HCT116 (cell line): ENCODE results near the gene FZR1. TPM values are rescaled to one million over a fixed set of nuclear protein-coding genes. Genes with fewer than 3 reads are reported as not detected.

Experiments used
- ATAC-seq: fragments of 200-7000 bp; cut with Tn5 transposase; 2 replicates; pipeline ENCODE4 v1.9.1; 2020; ENCODE audit warnings: mild to moderate bottlenecking, moderate library complexity
- BruUV-seq: library from RNA; stranded (reverse); fragments of 400-500 nt; replicated peaks from 2 replicates; lab custom pipeline; 2021; lab: Mats Ljungman, UMichigan
- CTCF ChIA-PET: fragments of 300-600 bp; sonication (Branson Sonifier 250); formaldehyde crosslinking; loops from one replicate; lab custom pipeline; 2021; ENCODE audit warnings: antibody characterized with exemption; lab: Charles Lee
- POLR2A ChIA-PET: fragments of 300-600, 350-600 bp; sonication (Branson Sonifier 250); formaldehyde crosslinking; loops from one replicate; lab custom pipeline; 2021; ENCODE audit warnings: antibody characterized with exemption; lab: Charles Lee
- RAD21 ChIA-PET, 2 experiments: fragments of 300-600 bp; sonication (Branson Sonifier 250); formaldehyde crosslinking; loops; one replicate each; lab custom pipeline; 2023; ENCODE audit warnings: low total read pairs in 2 of 2; ENCODE audit not compliant: uncharacterized antibody in 2 of 2, unreplicated experiment in 2 of 2, low non-redundant PET in 1 of 2; lab: Charles Lee
- DNase-seq: peaks from one replicate; pipeline ENCODE4 v3.0.0-alpha.2; 2010; ENCODE audit warnings: low read depth, low spot score
- H2AFZ ChIP-seq: fragments of 200-600 bp; shearing (Covaris generic), sonication (generic); 2 replicates; pipeline ENCODE4 v1.6.1; 2017; ENCODE audit warnings: low read depth, mixed run types, mixed read lengths, antibody characterized with exemption, low read length; ENCODE audit not compliant: poor library complexity, severe bottlenecking
- H3K27ac ChIP-seq: 2 replicates; pipeline ENCODE4 v1.5.1; 2012; ENCODE audit warnings: low read depth, low read length
- H3K27me3 ChIP-seq: fragments of 200-600 bp; sonication (generic); 2 replicates; pipeline ENCODE4 v1.6.1; 2016; ENCODE audit warnings: mixed run types, low read length, mixed read lengths; ENCODE audit not compliant: insufficient read depth
- H3K36me3 ChIP-seq, 2 experiments: fragments of 200-500 bp in 1 of 2; fragments of 200-600 bp in 1 of 2; sonication (Bioruptor generic) in 1 of 2; sonication (generic) in 1 of 2; 2 replicates each; pipeline versions ENCODE4 v1.5.1 to v1.6.1; 2014 to 2016; ENCODE audit warnings: low read length in 2 of 2, inconsistent platforms in 1 of 2, mixed read lengths in 1 of 2, mixed run types in 1 of 2; ENCODE audit not compliant: insufficient read depth in 2 of 2, control insufficient read depth in 1 of 2
- H3K4me1 ChIP-seq, 2 experiments: fragments of 200-600 bp in 1 of 2; sonication (generic) in 1 of 2; 2 replicates each; pipeline versions ENCODE4 v1.5.1 to v1.6.1; 2012 to 2017; ENCODE audit warnings: low read length in 2 of 2, inconsistent platforms in 1 of 2, mild to moderate bottlenecking in 1 of 2, mixed read lengths in 1 of 2, mixed run types in 1 of 2, moderate library complexity in 1 of 2; ENCODE audit not compliant: insufficient read depth in 2 of 2, control insufficient read depth in 1 of 2
- H3K4me2 ChIP-seq: fragments of 200-600 bp; sonication (generic); 2 replicates; pipeline ENCODE4 v1.6.1; 2017; ENCODE audit warnings: mixed run types, low read length, mixed read lengths
- H3K4me3 ChIP-seq, 2 experiments: fragments of 200-600 bp in 1 of 2; sonication (generic) in 1 of 2; replicated peaks in 1 of 2; 2 replicates each; pipeline ENCODE4 v1.5.1; 2011 to 2016; ENCODE audit warnings: low read length in 2 of 2, control low read depth in 1 of 2, low read depth in 1 of 2, mild to moderate bottlenecking in 1 of 2, mixed read lengths in 1 of 2, mixed run types in 1 of 2
- H3K79me2 ChIP-seq: fragments of 200-600 bp; sonication (generic); 2 replicates; pipeline ENCODE4 v1.6.1; 2017; ENCODE audit warnings: mild to moderate bottlenecking, mixed run types, low read length, moderate library complexity, mixed read lengths; ENCODE audit not compliant: insufficient read depth
- H3K9ac ChIP-seq: fragments of 200-600 bp; sonication (generic); 2 replicates; pipeline ENCODE4 v1.6.1; 2016; ENCODE audit warnings: low read length, mixed read lengths
- H3K9me2 ChIP-seq: fragments of 200-600 bp; sonication (generic), shearing (Covaris generic); 2 replicates; pipeline ENCODE4 v1.6.1; 2017; ENCODE audit warnings: mixed run types, mild to moderate bottlenecking, moderate library complexity; ENCODE audit not compliant: insufficient read depth
- H3K9me3 ChIP-seq, 2 experiments: fragments of 200-500 bp in 1 of 2; fragments of 200-600 bp in 1 of 2; sonication (Bioruptor generic) in 1 of 2; sonication (generic) in 1 of 2; 2 replicates each; pipeline ENCODE4 v1.6.1; 2014 to 2017; ENCODE audit warnings: low read length in 2 of 2, mixed read lengths in 2 of 2, inconsistent platforms in 1 of 2, low read depth in 1 of 2, mild to moderate bottlenecking in 1 of 2, mixed run types in 1 of 2, moderate library complexity in 1 of 2; ENCODE audit not compliant: control insufficient read depth in 1 of 2, insufficient read depth in 1 of 2
- H4K20me1 ChIP-seq: fragments of 200-600 bp; sonication (generic), shearing (Covaris generic); 2 replicates; pipeline ENCODE4 v1.6.1; 2017; ENCODE audit warnings: mixed run types, mild to moderate bottlenecking, moderate library complexity; ENCODE audit not compliant: insufficient read depth
- ATF3 ChIP-seq: IDR thresholded peaks from 2 replicates; pipeline ENCODE4 v1.6.1; 2012
- EZH2phosphoT487 ChIP-seq: fragments of 200-600 bp; IDR thresholded peaks from 2 replicates; pipeline ENCODE4 v1.6.1; 2018; ENCODE audit warnings: antibody characterized with exemption, borderline replicate concordance
- FOSL1 ChIP-seq: IDR thresholded peaks from 2 replicates; pipeline ENCODE4 v1.6.1; 2012; ENCODE audit warnings: low read depth
- RAD21 ChIP-seq: IDR thresholded peaks from 2 replicates; pipeline ENCODE4 v1.6.1; 2012; ENCODE audit warnings: low read depth, mild to moderate bottlenecking
- REST ChIP-seq: IDR thresholded peaks from 2 replicates; pipeline ENCODE4 v1.6.1; 2012; ENCODE audit warnings: low read depth
- SRF ChIP-seq: IDR thresholded peaks from 2 replicates; pipeline ENCODE4 v1.6.1; 2012; ENCODE audit warnings: low read depth
- TCF7L2 ChIP-seq: IDR thresholded peaks from 2 replicates; pipeline ENCODE4 v1.7.0; 2011; ENCODE audit warnings: borderline replicate concordance, inconsistent platforms; ENCODE audit not compliant: insufficient read depth, insufficient read length; ENCODE audit errors: extremely low read depth
- ZFX ChIP-seq: fragments of 450-650 bp; IDR thresholded peaks from 2 replicates; pipeline ENCODE4 v1.6.1; 2017
- intact Hi-C: fragments of 100-400 bp; cut with micrococcal nuclease; formaldehyde crosslinking; loops from 2 replicates; pipeline ENCODE4 v1.10.0; 2022
- total RNA-seq: library from RNA; stranded (reverse); gene quantifications from one replicate; pipeline ENCODE4 v1.2.1, GENCODE V29; 2021; ENCODE audit not compliant: unreplicated experiment

The FZR1 gene
- total RNA-seq, 1 experiment from 2014 or later = 60.3 TPM

- peaks cover 42% of the 10 kb centered on the region for H3K79me2 ChIP-seq
- no peaks in the 10 kb centered on the region for H3K9me3 ChIP-seq
- ATAC-seq = no peak
- intact Hi-C loops = no loop called here
- peak overlapping the region; percentile 93 for H3K27ac ChIP-seq
- no peak overlapping the region for H2AFZ ChIP-seq
- no peaks in the 10 kb centered on the region for H3K9me2 ChIP-seq
- H3K4me2 ChIP-seq = peak overlapping the region; percentile 99
- no peak for DNase-seq
- no peak for TF ChIP-seq FOSL1
- no peak for TF ChIP-seq RAD21
- no peaks in the 10 kb centered on the region for H3K27me3 ChIP-seq
- CTCF ChIA-PET = no interaction called here
- POLR2A ChIA-PET = no interaction called here
- H3K4me3 ChIP-seq = peak overlapping the region; percentile 56 to 83
- RAD21 ChIA-PET = no interaction called here
- no peaks in the 10 kb centered on the region for H3K36me3 ChIP-seq
- BruUV-seq = no TSS peak
- H3K9ac ChIP-seq = peak overlapping the region; percentile 94
- H4K20me1 ChIP-seq = no peaks in the 10 kb centered on the region
- H3K4me1 ChIP-seq = peaks cover 26 to 45% of the 10 kb centered on the region in 2 experiments
These were observed 1.4 kb upstream of the FZR1 start for GRCh38 chr19:3504735-3505134.

DNA sequence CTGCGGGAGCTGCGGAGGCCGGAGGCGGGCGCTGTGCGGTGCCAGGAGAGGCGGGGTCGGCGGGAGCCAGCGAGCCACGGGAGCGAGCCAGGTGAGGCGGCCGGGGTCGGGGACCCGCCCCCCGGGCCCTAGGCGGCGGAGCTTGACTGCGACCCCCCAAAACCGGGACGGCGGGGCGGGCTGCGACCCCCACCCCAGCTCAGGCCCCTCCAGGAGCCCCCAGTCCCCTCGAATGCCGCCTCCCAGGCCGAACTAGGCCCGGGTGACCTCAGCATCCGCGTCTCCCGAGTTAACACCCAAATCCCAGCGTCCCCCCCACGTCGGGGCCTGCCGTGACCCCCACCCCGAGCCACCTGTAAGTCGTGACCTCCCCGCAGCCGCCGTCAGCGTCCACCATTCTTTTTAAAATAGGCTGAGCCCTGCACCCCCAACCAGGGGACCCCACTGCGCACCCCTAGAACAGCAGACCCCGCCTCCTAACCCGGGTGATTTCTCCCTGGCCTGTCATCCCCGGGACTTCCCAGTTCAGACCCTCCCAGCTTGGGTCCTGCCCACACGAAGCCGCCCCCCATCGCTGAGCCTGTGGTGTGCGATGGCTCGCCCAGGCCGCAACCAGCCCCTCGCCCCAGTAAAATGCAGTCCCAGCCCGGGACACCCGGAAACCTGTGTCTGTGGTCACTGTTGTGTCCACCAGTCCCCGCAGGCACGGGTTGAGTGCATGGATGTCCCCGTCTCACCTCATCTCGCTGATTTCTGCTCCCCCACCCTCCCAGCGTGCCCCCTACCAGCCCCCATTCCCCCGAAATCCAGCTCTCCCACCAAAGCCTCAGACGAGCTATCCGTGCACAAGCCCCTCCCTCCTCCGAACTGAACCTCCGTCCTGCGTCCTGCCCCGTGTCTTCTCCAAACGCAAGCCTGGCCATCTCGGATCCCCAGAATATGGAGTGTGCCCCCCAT, 551 bp downstream of the FZR1 start:
- H3K36me3 ChIP-seq = peaks cover 2 to 12% of the 10 kb centered on the region in 2 experiments; a peak in 2 of 4 replicates
- peak overlapping the region; percentile 99 for H3K4me2 ChIP-seq
- peak overlapping the region; percentile 94 for H3K9ac ChIP-seq
- H3K4me3 ChIP-seq = peak overlapping the region; percentile 83 to 91
- no peak overlapping the region for H2AFZ ChIP-seq
- no TSS peak for BruUV-seq
- TF ChIP-seq TCF7L2 (no peak), SRF (no peak), ATF3 (no peak), ZFX (peak; percentile 57; the same call in 1 of the 2 replicates), EZH2phosphoT487 (no peak), REST (no peak)
- TF ChIP-seq, all 23 proteins: peak for 1
- Histone ChIP-seq H3K27me3 (no peaks in the 10 kb centered on the region), H3K79me2 (peaks cover 54% of the 10 kb centered on the region), H3K27ac (peak overlapping the region; percentile 93), H3K4me1 (peaks cover 23 to 40% of the 10 kb centered on the region in 2 experiments), H4K20me1 (no peaks in the 10 kb centered on the region), H3K9me3 (no peaks in the 10 kb centered on the region), H3K9me2 (no peaks in the 10 kb centered on the region)
- POLR2A ChIA-PET = no interaction called here
- CTCF ChIA-PET = no interaction called here
- DNase-seq (no peak), ATAC-seq (no peak; the same call in 1 of the 2 replicates)
- RAD21 ChIA-PET = interaction anchor here in 1 of 2 experiments (0.6 kb wide), 1 partner anchor 206 kb away, joined by 5 read pairs; no protein-coding TSS in a partner anchor
- intact Hi-C loops = no loop called here
